ENCODE measurements around the gene OR4M1. TPM values are rescaled to one million over a fixed set of nuclear protein-coding genes. Genes with fewer than 3 reads are reported as not detected.
A peak's percentile ranks its signal among the peaks of the same experiment; 100 is the strongest.
"Not testable (repeated sequence)": the region's sequence is repeated elsewhere in the genome, so short reads cannot be mapped to it uniquely, and the experiment has no call there.

Gene OR4M1
- total RNA-seq, 6 donors from 2014 or later = not detected

DNA sequence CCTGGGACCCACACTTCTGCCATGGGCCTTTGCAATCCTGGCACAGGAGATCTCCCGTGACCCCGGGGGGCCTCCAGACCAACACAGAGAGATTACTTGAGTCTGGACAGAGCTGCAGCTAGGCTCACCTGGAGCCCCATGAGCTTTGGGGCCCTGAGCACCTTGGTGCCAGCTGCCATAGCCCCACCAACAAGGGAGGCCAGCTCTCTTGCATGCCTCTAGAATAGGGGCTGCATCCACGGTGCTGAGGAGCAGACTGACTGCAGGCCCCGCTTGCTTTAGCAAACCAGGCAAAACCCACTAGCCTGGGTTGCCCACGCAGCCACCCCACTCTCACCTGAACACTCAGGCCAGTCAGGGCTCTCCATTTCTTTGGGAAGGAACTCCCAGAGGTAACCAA lies 26.6 kb downstream of the OR4M1 start:
- DNase-seq = peak in 1 of 2 donors; percentile 24
- TF ChIP-seq POLR2AphosphoS5 (IDR thresholded peaks at IDR 0.05) (no peak), POLR2A (IDR thresholded peaks at IDR 0.05) (no peak), EP300 (IDR thresholded peaks at IDR 0.05) (no peak)
- TF ChIP-seq, protein P1, sequence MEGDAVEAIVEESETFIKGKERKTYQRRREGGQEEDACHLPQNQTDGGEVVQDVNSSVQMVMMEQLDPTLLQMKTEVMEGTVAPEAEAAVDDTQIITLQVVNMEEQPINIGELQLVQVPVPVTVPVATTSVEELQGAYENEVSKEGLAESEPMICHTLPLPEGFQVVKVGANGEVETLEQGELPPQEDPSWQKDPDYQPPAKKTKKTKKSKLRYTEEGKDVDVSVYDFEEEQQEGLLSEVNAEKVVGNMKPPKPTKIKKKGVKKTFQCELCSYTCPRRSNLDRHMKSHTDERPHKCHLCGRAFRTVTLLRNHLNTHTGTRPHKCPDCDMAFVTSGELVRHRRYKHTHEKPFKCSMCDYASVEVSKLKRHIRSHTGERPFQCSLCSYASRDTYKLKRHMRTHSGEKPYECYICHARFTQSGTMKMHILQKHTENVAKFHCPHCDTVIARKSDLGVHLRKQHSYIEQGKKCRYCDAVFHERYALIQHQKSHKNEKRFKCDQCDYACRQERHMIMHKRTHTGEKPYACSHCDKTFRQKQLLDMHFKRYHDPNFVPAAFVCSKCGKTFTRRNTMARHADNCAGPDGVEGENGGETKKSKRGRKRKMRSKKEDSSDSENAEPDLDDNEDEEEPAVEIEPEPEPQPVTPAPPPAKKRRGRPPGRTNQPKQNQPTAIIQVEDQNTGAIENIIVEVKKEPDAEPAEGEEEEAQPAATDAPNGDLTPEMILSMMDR (IDR thresholded peaks at IDR 0.05) = no peak

DNA sequence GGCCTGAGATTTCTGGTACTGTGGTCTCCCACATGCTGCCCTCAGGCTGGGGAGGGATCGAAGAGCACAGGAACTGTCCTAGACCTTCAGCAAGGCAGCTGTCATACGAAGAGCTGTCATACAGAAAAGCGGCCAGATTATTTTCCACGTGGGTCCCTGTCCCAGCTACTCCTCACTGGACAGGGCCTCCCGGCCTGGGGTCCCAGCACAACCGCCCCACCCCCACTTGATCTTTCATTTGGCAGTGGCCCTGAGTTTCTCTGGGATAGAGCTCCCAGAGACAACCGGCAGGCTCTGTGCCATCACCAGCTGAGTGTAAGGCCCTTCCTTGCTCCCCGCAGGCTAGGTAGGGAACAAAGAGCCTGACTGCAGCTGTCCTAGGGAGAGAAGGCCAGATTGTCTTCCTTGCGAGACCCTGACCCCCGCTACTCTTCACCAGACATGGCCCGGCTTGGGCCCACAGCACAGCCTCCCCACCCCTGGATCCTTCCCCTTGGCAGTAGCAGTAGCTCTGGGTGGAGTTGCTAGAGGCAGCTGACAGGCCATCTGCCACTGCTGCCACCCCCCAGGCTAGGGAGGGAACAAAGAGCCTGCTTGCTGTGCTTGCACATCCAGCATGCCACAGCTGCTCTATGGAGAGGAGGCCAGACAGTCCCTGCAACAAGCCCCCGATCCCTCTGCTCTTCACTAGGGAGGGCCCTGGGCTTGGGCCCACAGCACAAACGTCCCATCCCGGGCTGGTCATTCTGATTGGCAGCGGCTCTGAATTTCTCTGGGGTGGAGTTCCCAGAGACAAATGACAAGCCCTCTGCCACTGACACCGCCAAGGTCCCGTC lies 27.2 kb downstream of the OR4M1 start:
- Histone ChIP-seq H3K4me1 (no peaks in the 10 kb centered on the region), H3K27ac (no peak overlapping the region), H3K4me3 (no peak overlapping the region), H3K9me3 (no peaks in the 10 kb centered on the region), H3K27me3 (no peaks in the 10 kb centered on the region), H3K36me3 (no peaks in the 10 kb centered on the region)
- ATAC-seq (ENCODE audit: low FRiP score in 2 of 2) (peak; percentile 31 to 61), DNase-seq (peak in 1 of 2 donors; percentile 46)
- TF ChIP-seq, protein P1 (IDR thresholded peaks at IDR 0.05) = no peak
- TF ChIP-seq POLR2AphosphoS5 (IDR thresholded peaks at IDR 0.05) = no peak
- TF ChIP-seq POLR2A (IDR thresholded peaks at IDR 0.05) = no peak
- no peak for TF ChIP-seq EP300 (IDR thresholded peaks at IDR 0.05)
- 85 to 87% methylated on average over 15 to 17 of the region's 17 CpGs for WGBS, 2 donors

More for the DNA sequence above, 26.6 kb downstream of the OR4M1 start:
- Histone ChIP-seq H3K27me3 (no peaks in the 10 kb centered on the region), H3K36me3 (no peaks in the 10 kb centered on the region), H3K4me3 (no peak overlapping the region), H3K27ac (no peak overlapping the region), H3K4me1 (no peaks in the 10 kb centered on the region), H3K9me3 (no peaks in the 10 kb centered on the region)
- WGBS, 2 donors = 89 to 94% methylated on average over 4 to 5 of the region's 5 CpGs
- ATAC-seq (ENCODE audit: low FRiP score in 2 of 2) = peak; percentile 18 to 65

DNA sequence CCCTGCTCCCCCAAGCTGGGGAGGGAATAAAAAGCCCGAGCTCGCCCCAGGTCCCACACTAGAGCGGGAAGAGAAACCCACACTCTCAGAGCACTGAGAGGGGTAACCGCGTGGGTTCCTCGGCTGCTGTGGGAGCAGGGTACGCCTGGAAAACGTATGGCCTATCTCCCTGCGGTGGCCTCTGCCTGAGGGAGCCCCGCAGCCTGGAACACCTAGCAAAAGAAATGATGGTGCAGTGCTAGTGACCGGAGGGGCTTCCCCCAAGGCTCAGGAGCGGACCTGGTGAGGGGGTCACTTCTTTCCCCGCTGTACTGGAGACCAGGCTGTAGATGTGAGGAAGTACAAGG lies 27.8 kb downstream of the OR4M1 start:
- peak; percentile 23 to 27 for ATAC-seq (ENCODE audit: low FRiP score in 2 of 2)
- Histone ChIP-seq H3K9me3 (no peaks in the 10 kb centered on the region), H3K27me3 (no peaks in the 10 kb centered on the region), H3K4me1 (no peaks in the 10 kb centered on the region), H3K4me3 (no peak overlapping the region), H3K27ac (no peak overlapping the region), H3K36me3 (no peaks in the 10 kb centered on the region)
- 78 to 85% methylated on average over 13 of the region's 13 CpGs for WGBS, 2 donors
- no peak for TF ChIP-seq EP300 (IDR thresholded peaks at IDR 0.05)
- TF ChIP-seq POLR2AphosphoS5 (IDR thresholded peaks at IDR 0.05) = no peak
- TF ChIP-seq, protein P1 (IDR thresholded peaks at IDR 0.05) = no peak
- no peak for TF ChIP-seq POLR2A (IDR thresholded peaks at IDR 0.05)
- DNase-seq = no peak

DNA sequence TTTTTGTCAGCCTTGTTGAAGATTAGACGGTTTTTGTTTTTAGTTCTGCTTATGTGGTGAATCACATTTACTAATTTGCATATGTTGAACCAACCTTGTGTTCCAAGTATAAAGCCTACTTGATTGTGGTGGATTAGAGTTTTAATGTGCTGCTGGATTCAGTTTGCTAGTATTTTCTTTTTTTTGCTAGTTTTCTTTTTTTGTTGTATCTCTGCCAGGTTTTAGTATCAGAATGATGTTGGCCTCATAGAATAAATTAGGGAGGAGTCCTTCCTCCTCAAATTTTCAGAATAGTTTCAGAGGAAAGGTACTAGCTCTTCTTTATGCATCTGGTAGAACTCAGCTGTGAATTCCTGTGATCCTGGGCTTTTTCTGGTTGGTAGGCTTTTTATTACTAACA lies 30.2 kb downstream of the OR4M1 start, which contains the start of gene OR4N2:
OR4N2 (plus strand) TSS at position 301 of the 400 bp plus-strand sequence. CDS start 23,679 bp downstream, outside the sequence.
- not testable (repeated sequence) for ATAC-seq (ENCODE audit: low FRiP score in 2 of 2); H3K4me3 ChIP-seq; DNase-seq; H3K9me3 ChIP-seq; H3K36me3 ChIP-seq; H3K27ac ChIP-seq; H3K4me1 ChIP-seq; H3K27me3 ChIP-seq
- WGBS, 2 donors = 76 to 78% methylated on average over 1 of the region's 1 CpG

DNA sequence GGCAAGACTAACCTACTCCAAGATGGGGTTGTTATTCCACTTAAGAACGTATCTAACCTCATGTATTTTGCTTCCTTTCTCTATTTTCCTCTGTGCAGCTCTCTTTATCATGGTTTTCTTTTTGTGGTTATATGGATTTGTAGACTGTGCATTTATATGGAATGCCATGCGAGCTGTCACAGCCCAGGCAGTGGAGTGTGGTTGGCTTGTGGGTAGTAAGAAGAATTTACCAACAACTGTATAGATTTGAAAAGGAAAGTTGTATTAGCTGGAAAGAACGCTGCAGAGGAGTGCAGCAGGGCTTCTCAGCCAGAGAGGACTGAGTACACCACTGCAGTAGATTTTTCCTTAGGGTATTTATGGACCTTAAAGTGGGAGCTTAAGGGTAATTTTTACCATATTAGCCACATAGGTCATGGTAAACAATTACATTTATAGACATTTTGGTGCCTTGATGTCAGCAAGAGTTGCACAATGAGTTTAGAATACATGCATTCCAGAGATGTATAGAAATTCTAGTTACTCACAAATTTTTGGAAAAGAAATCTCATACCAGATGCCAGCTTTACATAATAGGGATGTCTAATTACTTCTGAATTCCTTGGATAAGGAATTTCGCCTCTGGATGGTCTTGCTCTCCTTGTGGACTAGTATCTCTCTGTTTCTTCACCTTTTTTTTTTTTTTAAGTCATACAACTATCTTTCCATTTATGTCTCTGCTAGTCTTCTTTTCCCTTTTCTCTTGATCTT lies 40.0 kb downstream of the OR4M1 start:
- 49 to 62% methylated on average over 4 of the region's 4 CpGs for WGBS, 2 donors
- not testable (repeated sequence) for H3K27me3 ChIP-seq; ATAC-seq (ENCODE audit: low FRiP score in 2 of 2)

DNA sequence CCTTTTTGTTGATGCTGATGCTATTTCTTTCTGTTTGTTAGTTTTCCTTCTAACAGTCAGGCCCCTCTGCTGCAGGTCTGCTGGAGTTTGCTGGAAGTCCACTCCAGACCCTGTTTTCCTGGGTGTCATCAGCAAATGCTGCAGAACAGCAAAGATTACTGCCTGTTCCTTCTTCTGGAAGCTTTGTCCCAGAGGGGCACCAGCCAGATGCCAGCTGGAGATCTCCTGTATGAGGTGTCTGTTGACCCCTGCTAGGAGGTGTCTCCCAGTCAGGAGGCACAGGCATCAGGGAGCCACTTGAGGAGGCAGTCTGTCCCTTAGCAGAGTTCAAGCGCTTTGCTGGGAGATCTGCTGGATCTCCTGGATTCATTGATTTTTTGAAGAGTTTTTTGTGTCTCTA lies 46.6 kb downstream of the OR4M1 start:
- DNase-seq; ATAC-seq (ENCODE audit: low FRiP score in 2 of 2); H3K36me3 ChIP-seq; H3K9me3 ChIP-seq; H3K27me3 ChIP-seq; H3K4me3 ChIP-seq; H3K4me1 ChIP-seq; H3K27ac ChIP-seq: not testable (repeated sequence)
- WGBS, 2 donors = 81 to 83% methylated on average over 1 of the region's 1 CpG

More for the DNA sequence above, 40.0 kb downstream of the OR4M1 start:
- not testable (repeated sequence) for H3K36me3 ChIP-seq, H3K9me3 ChIP-seq, H3K4me3 ChIP-seq, H3K4me1 ChIP-seq, DNase-seq, H3K27ac ChIP-seq

DNA sequence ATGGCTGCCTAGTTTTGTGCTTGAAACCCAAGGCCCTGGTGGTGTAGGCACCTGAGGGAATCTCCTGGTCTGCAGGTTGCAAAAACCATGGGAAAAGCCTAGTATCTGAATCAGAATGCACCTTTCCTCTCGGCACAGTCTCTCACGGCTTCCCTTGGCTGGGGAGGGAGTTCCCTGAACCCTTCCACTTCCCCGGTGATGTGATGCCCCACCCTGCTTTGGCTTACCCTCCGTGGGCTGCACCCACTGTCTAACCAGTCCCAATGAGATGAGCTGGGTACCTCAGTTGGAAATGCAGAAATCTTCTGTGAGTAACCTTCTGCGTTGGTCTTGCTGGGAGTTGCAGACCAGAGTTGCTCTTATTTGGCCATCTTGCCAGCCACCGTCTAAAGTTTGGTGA lies 47.7 kb downstream of the OR4M1 start:
- H3K4me1 ChIP-seq, DNase-seq, H3K27ac ChIP-seq, H3K9me3 ChIP-seq, H3K27me3 ChIP-seq, H3K4me3 ChIP-seq, H3K36me3 ChIP-seq: not testable (repeated sequence)
- peak in 1 of 2 donors; percentile 30 for ATAC-seq (ENCODE audit: low FRiP score in 2 of 2)
- 70 to 75% methylated on average over 6 of the region's 6 CpGs for WGBS, 2 donors
